HepG2 (cell line): ENCODE data around the gene GSPT1. TPM values are rescaled to one million over a fixed set of nuclear protein-coding genes. Genes with fewer than 3 reads are reported as not detected.

Experiments used
- CBX5 ChIP-seq: sonication (generic); formaldehyde crosslinking; IDR thresholded peaks from 2 replicates; pipeline ENCODE4 v1.4.0; 2020; ENCODE audit warnings: missing genetic modification reagents, borderline replicate concordance
- CCAR2 ChIP-seq: fragments of 200-400 bp; formaldehyde crosslinking; optimal IDR thresholded peaks from 2 replicates; pipeline ENCODE3; 2018; ENCODE audit warnings: low read depth, mild to moderate bottlenecking, low read length, moderate library complexity
- CEBPB ChIP-seq: IDR thresholded peaks from 2 replicates; pipeline ENCODE4 v1.6.1; 2011; ENCODE audit warnings: low read depth, low read length, improper control_type of control experiment, borderline replicate concordance
- CERS6 ChIP-seq: sonication (generic); formaldehyde crosslinking; IDR thresholded peaks from 2 replicates; pipeline ENCODE4 v1.5.0; 2020; ENCODE audit warnings: missing genetic modification reagents
- CHCHD3 ChIP-seq: sonication (generic); formaldehyde crosslinking; IDR thresholded peaks from 2 replicates; pipeline ENCODE4 v1.8.0; 2022; ENCODE audit warnings: mild to moderate bottlenecking, missing genetic modification reagents, moderate library complexity
- E2F5 ChIP-seq: sonication (generic); formaldehyde crosslinking; conservative IDR thresholded peaks from 2 replicates; pipeline ENCODE4 v1.4.0; 2020; ENCODE audit warnings: missing genetic modification reagents
- EP300 ChIP-seq, 3 experiments: sonication (generic) in 1 of 3; formaldehyde crosslinking in 1 of 3; IDR thresholded peaks; 2 replicates each; pipeline versions ENCODE4 v1.5.1 to v1.6.1; 2011 to 2020; ENCODE audit warnings: low read depth in 2 of 3, low read length in 2 of 3, borderline replicate concordance in 1 of 3, improper control_type of control experiment in 1 of 3, mild to moderate bottlenecking in 1 of 3, missing genetic modification reagents in 1 of 3, moderate library complexity in 1 of 3
- FOXM1 ChIP-seq: sonication (generic); formaldehyde crosslinking; IDR thresholded peaks from 2 replicates; pipeline ENCODE4 v1.5.0; 2020; ENCODE audit warnings: missing genetic modification reagents
- KAT7 ChIP-seq: IDR thresholded peaks from 2 replicates; pipeline ENCODE4 v1.6.1; 2018; ENCODE audit warnings: borderline replicate concordance, missing compliant biosample characterization
- NCOA2 ChIP-seq: sonication (generic); formaldehyde crosslinking; IDR thresholded peaks from 2 replicates; pipeline ENCODE4 v1.8.0; 2022; ENCODE audit warnings: inconsistent platforms
- NKX3-1 ChIP-seq: sonication (generic); formaldehyde crosslinking; IDR thresholded peaks from 2 replicates; pipeline ENCODE4 v1.5.0; 2020; ENCODE audit warnings: missing genetic modification reagents
- RARA ChIP-seq: IDR thresholded peaks from 2 replicates; pipeline ENCODE4 v1.6.1; 2016; ENCODE audit warnings: missing genetic modification reagents, missing compliant biosample characterization
- SETDB1 ChIP-seq: sonication (generic); formaldehyde crosslinking; IDR thresholded peaks from 2 replicates; pipeline ENCODE4 v1.5.1; 2020; ENCODE audit warnings: missing genetic modification reagents, mild to moderate bottlenecking, borderline replicate concordance
- TFE3 ChIP-seq: IDR thresholded peaks from 2 replicates; pipeline ENCODE4 v1.6.1; 2016
- U2AF1 ChIP-seq: fragments of 200-400 bp; formaldehyde crosslinking; optimal IDR thresholded peaks from 2 replicates; pipeline ENCODE3; 2017; ENCODE audit warnings: mild to moderate bottlenecking, low read depth, low read length
- ZKSCAN5 ChIP-seq: sonication (generic); formaldehyde crosslinking; IDR thresholded peaks from 2 replicates; pipeline ENCODE4 v1.5.1; 2020; ENCODE audit warnings: mild to moderate bottlenecking, missing genetic modification reagents
- ZNF12 ChIP-seq: sonication (generic); formaldehyde crosslinking; IDR thresholded peaks from 2 replicates; pipeline ENCODE4 v1.5.0; 2020; ENCODE audit warnings: missing genetic modification reagents
- ZNF207 ChIP-seq: fragments of 450-650 bp; IDR thresholded peaks from 2 replicates; pipeline ENCODE4 v1.6.1; 2016; ENCODE audit warnings: antibody characterized with exemption, borderline replicate concordance
- ZNF672 ChIP-seq: sonication (generic); formaldehyde crosslinking; IDR thresholded peaks from 2 replicates; pipeline ENCODE4 v1.8.1; 2022; ENCODE audit warnings: missing genetic modification reagents
- ZNF761 ChIP-seq: sonication (generic); formaldehyde crosslinking; conservative IDR thresholded peaks from 2 replicates; pipeline ENCODE4 v1.4.0; 2020; ENCODE audit warnings: mild to moderate bottlenecking, missing genetic modification reagents
- polyA plus RNA-seq, 8 experiments: library from polyadenylated mRNA; depleted of rRNA in 3 of 8; stranded (reverse) in 7 of 8; unstranded in 1 of 8; fragments of >200 nt; fragmentation: Illumina TruSeq in 4 of 8; extraction: Trizol in 4 of 8; gene quantifications; 2 replicates each; pipeline versions ENCODE4 v1.2.1 to v1.2.3, GENCODE V29; 2011 to 2016; ENCODE audit warnings: low read depth in 4 of 8, missing spikeins in 1 of 8, mixed read lengths in 1 of 8; ENCODE audit not compliant: insufficient read depth in 1 of 8
- total RNA-seq, 5 experiments: library from RNA; depleted of rRNA; stranded (reverse); fragments of >200 nt; fragmentation: Illumina TruSeq; extraction: Trizol; gene quantifications; 2 replicates each; pipeline ENCODE4 v1.2.3, GENCODE V29; 2016; ENCODE audit warnings: low read depth in 1 of 5
- TF ChIP-seq, protein P1 (sequence below): sonication (generic); formaldehyde crosslinking; IDR thresholded peaks from 2 replicates; pipeline ENCODE4 v1.8.1; 2022; ENCODE audit warnings: mild to moderate bottlenecking, missing genetic modification reagents
- TF ChIP-seq, protein P2 (sequence below): sonication (generic); formaldehyde crosslinking; IDR thresholded peaks from 2 replicates; pipeline ENCODE4 v1.5.0; 2020; ENCODE audit warnings: mild to moderate bottlenecking, missing genetic modification reagents

The GSPT1 gene
- total and polyA plus RNA-seq, 2 of the 13 experiments (the other 11 are each of a cell fraction or from before 2014, with no cell fraction given), result 120 to 316 TPM

DNA sequence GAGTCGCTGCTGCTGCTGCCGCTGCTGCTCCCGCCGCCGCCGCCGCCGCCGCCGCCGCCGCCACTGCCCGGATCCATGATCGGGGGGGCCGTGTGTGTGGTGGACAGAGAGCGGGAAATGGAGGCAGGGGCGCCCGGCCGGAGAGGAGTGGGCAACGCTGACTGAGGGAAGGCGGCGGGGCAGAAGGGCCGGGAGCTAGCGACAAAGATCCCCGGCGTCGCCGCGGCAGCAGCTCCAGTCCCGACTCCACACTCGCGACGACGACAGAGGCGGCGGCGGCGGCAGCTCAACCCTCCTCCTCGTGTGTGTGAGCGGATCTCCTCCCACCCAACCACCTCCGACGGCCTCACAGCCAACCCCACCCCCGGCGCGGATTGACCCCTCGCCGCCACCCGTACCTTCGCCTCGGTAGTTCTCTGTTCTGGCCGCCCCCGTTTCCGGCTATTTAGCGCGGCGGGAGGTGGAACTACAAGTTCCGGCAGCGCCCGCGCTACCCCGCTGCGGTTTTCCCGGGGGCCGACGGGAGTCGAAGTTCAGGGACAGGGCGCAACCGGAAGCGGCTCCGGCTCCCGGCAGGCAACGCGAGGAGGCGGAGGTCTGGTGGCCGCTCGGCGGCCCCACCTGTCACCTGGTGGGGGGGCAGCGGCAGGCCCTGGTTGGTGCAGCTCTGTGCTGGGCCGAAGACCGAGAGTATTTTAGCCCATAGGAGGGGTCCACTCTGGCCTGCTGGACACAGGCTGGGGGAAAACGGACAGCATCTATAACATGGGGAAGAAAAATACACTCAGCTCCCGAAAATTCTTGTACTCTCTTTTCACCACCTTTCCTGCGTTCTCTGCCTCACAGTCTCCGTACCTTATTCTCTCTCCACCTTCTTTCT is at the start of gene GSPT1 (continued):
- TF ChIP-seq CERS6 (CRISPR knock-in tag) (no peak), ZNF207 (no peak), CHCHD3 (CRISPR knock-in tag) (peak; percentile 83), RARA (CRISPR knock-in tag) (peak; percentile 76), ZNF672 (CRISPR knock-in tag) (no peak), SETDB1 (no peak), KAT7 (CRISPR knock-in tag) (peak; percentile 98), NKX3-1 (CRISPR knock-in tag) (peak; percentile 52), CEBPB (no peak), NCOA2 (CRISPR knock-in tag) (peak; percentile 68; the same call in 1 of the 2 replicates), ZNF761 (peak; percentile 94), ZNF12 (CRISPR knock-in tag) (no peak), EP300 (IDR thresholded peaks at IDR 0.05; ENCODE audit: low read depth in 2 of 2, low read length in 2 of 2) (peak; percentile 8 to 53; a peak in 1 of 4 replicates), EP300 (CRISPR knock-in tag; IDR thresholded peaks at IDR 0.05; ENCODE audit: borderline replicate concordance) (peak; percentile 70; the same call in 1 of the 2 replicates), CBX5 (peak; percentile 78; the same call in 1 of the 2 replicates), FOXM1 (CRISPR knock-in tag) (peak; percentile 80; the same call in 1 of the 2 replicates), ZKSCAN5 (CRISPR knock-in tag) (no peak; the same call in none of the 2 replicates), CCAR2 (no peak), U2AF1 (peak; percentile 99), TFE3 (CRISPR knock-in tag) (peak; percentile 85), E2F5 (CRISPR knock-in tag) (peak; percentile 34; the same call in 1 of the 2 replicates)
- TF ChIP-seq, protein P1, sequence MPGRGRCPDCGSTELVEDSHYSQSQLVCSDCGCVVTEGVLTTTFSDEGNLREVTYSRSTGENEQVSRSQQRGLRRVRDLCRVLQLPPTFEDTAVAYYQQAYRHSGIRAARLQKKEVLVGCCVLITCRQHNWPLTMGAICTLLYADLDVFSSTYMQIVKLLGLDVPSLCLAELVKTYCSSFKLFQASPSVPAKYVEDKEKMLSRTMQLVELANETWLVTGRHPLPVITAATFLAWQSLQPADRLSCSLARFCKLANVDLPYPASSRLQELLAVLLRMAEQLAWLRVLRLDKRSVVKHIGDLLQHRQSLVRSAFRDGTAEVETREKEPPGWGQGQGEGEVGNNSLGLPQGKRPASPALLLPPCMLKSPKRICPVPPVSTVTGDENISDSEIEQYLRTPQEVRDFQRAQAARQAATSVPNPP (CRISPR knock-in tag), result no peak; the same call in 1 of the 2 replicates
- TF ChIP-seq, protein P2, sequence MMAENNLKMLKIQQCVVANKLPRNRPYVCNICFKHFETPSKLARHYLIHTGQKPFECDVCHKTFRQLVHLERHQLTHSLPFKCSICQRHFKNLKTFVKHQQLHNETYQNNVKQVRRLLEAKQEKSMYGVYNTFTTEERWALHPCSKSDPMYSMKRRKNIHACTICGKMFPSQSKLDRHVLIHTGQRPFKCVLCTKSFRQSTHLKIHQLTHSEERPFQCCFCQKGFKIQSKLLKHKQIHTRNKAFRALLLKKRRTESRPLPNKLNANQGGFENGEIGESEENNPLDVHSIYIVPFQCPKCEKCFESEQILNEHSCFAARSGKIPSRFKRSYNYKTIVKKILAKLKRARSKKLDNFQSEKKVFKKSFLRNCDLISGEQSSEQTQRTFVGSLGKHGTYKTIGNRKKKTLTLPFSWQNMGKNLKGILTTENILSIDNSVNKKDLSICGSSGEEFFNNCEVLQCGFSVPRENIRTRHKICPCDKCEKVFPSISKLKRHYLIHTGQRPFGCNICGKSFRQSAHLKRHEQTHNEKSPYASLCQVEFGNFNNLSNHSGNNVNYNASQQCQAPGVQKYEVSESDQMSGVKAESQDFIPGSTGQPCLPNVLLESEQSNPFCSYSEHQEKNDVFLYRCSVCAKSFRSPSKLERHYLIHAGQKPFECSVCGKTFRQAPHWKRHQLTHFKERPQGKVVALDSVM (CRISPR knock-in tag), result peak; percentile 77
